Skeletal muscle cell (primary cell): ENCODE data around the gene AKR1E2.

Experiments used
- DNase-seq: peaks from one replicate; pipeline ENCODE4 v3.0.0-alpha.2; 2010; ENCODE audit warnings: low read depth
- H3K4me3 ChIP-seq: 2 replicates; pipeline ENCODE4 v1.5.1; 2011; ENCODE audit warnings: low read depth, mild to moderate bottlenecking, control low read depth, low read length, moderate library complexity

The AKR1E2 gene

DNA sequence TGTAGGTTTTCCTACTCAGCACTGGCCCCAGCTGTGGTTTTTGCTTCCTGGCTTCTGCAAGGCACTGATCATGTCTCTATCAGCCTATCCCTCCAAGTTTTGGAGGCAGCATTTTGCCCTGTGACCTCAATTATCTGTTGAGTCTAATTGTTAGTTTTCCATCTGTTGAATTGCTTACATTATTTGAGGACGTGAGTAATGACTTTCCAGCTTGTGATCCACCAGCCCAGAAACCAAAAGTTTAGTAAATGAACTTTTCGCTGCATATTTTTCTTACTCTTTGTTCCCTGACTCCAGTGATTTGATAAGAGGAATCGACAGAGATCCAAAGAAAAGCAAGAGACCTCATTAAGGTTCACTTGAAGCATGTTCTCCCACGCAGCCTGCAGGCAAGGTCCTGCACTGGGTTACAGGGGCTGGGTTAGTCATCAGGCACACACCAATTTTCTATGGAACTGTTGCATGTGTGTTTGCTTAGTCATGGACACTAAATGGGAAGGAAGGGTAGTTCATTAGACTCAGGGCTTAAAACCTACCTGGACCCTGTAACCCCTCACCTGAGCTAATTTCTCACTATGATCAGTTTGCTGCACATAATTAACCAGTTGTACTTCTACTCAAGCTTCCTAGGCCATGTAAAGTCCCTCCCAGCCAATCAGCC, 57.2 kb downstream of the AKR1E2 start:
- H3K4me3 ChIP-seq, result no peak overlapping the region
- peak; percentile 55 for DNase-seq

DNA sequence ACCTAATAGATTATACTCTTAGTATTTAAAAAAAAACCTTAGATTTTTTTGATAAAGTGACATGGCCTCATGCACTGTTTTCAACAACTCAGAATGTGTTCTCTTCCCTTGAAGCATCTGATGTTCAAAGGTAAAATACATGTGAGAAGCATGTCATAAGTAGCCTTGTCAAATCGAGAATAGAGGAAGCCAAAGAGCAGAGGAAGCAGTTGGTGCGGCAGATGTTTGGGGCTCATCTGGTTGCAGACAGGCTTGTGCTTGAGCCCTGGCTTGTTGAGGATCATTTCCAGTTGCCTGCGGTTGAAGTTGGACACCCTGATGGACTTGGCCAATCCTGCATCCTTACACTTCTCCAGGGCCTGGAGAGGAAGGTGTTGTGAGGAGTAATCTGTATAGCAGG, 59.2 kb downstream of the AKR1E2 start:
- no peak overlapping the region for H3K4me3 ChIP-seq
- no peak for DNase-seq

DNA sequence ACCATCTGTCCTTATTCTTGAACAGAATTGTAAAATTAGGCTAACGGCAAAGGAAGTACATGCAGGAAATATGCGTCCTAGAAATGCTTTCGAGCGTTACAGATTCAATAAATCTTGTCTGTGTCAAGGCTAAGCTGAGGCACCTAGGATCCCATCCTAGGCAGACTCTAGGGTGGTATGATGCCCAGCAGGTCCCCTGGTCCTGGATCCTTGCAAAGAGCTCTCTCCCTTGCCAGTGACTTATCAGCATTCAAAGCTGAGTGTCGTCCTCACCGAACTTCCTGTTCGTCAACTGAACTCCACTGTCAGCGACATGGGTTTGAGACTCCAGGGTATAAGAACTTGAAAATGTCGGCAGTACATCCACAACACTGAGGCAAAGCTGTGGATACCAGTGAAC, 61.5 kb downstream of the AKR1E2 start:
- no peak for DNase-seq
- H3K4me3 ChIP-seq, result no peak overlapping the region

DNA sequence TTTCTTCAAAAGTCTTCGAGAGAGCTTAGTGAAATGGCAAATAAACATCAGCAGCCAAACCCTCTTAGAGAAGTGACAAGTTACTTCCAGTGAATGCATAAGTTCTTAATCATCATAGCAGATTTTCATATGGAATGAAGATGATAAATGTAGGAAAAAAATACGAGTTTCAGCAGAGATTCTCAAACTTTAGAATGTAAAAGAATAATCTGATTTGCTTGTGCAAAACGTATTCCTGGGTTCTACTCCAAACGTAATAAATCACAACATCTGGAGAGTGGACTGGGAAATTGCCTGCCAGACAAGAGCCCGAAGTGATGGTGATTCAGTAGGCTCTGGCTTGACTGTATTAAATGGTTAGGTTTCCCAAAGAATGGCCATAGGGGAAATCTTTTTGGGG, 62.2 kb downstream of the AKR1E2 start:
- DNase-seq, result no peak
- no peak overlapping the region for H3K4me3 ChIP-seq

DNA sequence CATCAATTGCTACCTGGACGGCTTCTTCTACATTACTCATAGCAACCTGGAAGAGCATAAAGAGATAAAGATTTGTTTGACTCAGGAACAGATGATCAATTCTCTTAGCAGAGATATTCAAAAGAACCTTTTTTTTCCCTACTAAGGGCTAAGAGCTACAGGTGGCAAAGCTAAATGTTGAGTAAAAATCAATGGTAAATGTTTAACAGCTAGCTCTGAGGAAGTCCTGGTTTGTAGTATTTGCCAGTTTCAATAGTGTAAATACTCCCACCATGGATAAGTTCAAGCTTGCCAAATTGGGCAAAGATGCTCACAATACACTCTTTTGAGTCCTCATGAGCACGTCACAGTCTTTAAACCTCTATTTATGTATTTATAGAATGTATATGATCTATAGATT, 64.0 kb downstream of the AKR1E2 start:
- H3K4me3 ChIP-seq, result no peak overlapping the region
- DNase-seq, result no peak

DNA sequence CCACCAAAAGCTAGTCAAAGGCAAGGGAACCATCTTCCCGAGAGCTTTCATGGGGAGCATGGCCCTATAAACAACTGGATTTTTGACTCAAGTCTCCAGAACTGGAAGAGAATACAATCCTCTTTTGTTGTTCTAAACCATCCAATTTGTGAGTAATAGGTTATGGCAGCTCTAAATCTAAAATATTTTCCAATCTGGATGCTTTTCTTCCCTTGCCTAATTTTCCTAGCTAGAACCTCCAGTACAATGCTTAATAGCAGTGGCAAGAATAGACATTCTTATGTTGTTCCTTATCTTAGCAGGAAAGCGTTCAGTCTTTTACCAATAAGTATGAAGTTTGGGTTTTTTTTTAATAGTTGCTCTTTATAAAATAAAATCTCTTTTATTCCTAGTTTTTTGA, 66.7 kb downstream of the AKR1E2 start:
- no peak for DNase-seq
- no peak overlapping the region for H3K4me3 ChIP-seq

DNA sequence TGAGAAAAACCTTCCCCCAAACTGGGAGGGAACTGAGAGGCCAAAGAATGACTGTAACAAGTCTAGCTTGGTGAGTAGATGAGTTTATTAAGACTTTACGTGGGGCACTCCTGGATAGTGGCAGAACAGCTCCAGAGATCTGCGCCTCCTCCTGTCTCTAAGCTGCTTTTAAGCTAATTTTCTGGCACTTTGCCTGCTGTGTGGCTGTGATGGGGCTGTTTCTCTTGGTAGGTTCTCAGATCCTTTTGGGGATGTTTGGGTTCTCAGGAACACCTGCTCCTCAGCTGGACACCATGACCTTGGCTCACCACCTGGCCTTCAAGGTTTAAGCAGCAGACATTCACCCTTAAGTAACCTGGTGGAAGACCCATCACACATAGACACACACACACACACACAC, 68.3 kb downstream of the AKR1E2 start:
- H3K4me3 ChIP-seq, result no peak overlapping the region

More for the DNA sequence above, 68.3 kb downstream of the AKR1E2 start:
- no peak for DNase-seq
